GM19035 (cell line): ENCODE measurements around the gene HS6ST2.

Experiments
- ATAC-seq: cut with Tn5 transposase; IDR thresholded peaks from one replicate; pipeline ENCODE4 v1.9.1; 2021; ENCODE audit not compliant: unreplicated experiment

Gene HS6ST2

GRCh38 chrX:132853040-132853439 is 105.4 kb downstream of the HS6ST2 start:
- no peak for ATAC-seq

DNA sequence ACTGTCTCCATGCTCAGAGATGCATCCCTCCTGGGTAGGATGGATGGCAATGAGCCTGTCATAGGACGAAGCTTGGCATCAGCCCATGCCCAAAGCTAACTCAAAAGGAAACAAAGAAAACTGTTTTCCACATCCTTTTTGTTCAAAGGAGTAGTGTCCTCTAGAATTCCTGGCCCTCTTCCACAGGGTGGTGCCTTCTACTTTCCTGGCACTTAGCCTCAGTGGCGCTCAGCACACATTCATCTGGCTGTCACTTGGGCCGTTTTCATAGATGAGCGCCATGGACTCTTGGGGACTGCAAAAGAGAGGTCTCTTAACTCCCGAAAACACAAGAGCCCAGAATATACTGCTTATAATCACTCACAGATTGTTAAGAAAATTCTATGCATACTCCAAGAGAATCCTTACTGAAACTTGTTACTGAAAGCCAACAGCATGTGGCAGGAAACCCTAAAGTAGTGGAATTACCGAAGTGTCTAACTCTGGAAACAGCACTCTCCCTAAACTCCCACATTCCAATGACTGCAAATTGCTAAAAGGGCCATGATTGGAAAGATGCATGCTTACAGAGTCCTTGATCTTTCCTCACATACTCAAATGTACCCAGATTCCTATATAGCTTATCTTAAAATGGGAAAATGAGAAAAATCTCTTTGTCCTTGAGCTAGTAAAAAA is 110.0 kb downstream of the HS6ST2 start:
- ATAC-seq, result no peak

- no peak for ATAC-seq
Observed at GRCh38 chrX:132843363-132843762, 115.1 kb downstream of the HS6ST2 start.

- ATAC-seq, result no peak
Observed at GRCh38 chrX:132842460-132843238, 115.8 kb downstream of the HS6ST2 start.

DNA sequence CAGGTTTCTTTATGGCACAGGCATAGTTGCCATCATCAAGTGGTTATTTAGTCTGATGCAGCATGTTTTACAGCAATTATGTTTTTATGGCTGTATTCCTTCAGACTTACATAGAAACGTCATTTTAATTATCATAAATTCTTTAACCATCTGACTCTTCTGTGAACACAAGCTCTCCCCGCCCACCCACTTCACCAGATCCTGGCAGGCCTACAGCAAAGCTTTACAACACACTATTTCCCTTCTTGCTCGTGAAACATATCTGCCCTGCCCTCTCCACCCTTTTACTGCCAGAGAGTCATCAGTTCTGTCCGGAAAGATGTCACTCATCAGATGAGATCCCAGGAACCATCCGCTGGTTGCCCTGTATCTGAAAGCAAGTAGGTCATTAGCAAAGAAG is 120.5 kb downstream of the HS6ST2 start:
- ATAC-seq, result no peak

DNA sequence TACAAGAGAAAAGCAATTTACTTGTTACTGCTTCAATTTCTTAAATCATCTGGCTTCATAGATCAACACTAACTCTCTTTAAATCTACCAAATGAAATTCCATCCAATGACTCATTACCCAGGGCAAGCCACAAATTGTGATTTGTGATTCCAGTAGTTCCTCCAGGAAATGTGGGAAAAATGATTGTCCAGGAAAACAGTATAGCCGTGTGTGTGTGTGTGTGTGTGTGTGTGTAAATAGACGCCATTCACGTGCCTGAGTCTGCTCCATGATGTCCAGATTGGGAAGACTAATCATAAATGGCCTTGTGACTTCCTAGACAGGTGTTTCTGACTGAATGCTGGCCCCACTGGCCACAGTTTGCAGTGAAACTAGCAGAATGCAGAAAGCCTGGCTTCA is 121.3 kb downstream of the HS6ST2 start:
- ATAC-seq, result no peak

- no peak for ATAC-seq
Observed at GRCh38 chrX:132836471-132836870, 122.0 kb downstream of the HS6ST2 start.

GRCh38 chrX:132834741-132835140 is 123.7 kb downstream of the HS6ST2 start:
- no peak for ATAC-seq

DNA sequence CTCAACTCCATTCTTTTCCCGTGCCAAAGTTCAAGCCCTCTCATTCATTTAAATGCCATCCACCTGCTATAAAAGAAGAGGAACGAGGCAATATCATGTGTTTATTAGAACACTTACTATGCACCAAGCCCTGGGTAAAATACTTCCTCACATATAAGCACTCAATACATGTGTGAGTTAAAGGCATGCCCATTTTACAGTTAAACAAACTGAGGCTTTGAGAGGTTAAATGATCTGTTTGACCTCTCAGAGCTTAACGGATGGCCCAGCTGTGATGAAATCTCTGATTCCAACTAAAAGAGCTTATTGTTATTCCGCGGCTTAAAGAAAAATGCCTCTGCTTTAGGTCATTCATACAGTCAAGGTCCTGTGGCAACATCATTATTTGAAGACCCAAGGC is 124.3 kb downstream of the HS6ST2 start:
- ATAC-seq, result no peak

DNA sequence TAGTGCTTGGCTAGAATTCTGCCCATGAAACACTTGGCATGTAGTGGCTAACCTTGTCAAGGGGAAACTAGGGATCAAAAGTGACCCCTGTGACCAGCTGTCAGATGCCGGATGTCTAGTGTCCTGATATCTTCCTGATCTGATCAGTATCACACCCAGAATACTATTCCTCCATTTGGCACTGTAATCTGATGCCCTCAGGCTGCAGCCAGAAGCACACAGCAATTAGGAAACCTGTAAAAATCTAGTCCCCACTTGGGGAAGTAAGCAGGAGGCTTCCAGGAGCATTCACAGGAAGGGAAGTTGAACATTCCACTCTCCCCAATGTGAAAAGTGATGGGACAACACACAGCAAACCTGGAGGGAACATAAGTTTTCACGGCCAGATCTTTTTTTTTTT is 125.1 kb downstream of the HS6ST2 start:
- no peak for ATAC-seq

GRCh38 chrX:132831336-132831973 is 127.0 kb downstream of the HS6ST2 start:
- ATAC-seq, result no peak

GRCh38 chrX:132822634-132823012 is 135.8 kb downstream of the HS6ST2 start:
- ATAC-seq, result no peak

DNA sequence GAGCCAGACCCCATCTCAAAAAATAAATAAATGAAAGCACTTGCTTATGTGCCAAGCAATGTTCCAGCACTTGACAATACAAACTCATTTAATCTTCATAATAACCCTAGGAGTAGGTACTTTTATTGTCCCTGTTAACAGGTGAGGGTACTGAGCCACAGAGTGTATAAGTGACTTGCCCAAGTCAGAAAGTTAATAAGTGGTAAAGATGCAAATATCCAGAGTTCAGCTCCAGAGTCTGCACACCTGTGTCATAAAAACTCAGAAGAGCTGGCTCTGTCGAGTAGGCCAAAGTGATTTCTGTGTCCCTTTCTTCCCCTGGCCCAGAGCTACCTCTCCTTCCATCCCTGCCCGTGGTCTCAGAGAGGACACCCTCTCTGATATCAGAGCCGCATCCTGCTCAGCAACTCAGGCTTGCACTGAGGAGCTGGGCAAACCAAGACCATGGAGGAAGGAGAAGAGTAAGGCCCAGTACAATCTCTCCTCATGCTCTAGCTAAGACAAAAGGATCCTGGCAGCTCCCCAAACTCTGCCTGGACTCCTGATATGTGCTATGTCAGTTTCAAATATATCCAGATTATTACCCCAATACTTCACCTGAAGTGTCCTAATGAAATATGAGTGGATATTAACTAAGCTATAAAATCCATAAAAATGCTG is 136.3 kb downstream of the HS6ST2 start:
- no peak for ATAC-seq

DNA sequence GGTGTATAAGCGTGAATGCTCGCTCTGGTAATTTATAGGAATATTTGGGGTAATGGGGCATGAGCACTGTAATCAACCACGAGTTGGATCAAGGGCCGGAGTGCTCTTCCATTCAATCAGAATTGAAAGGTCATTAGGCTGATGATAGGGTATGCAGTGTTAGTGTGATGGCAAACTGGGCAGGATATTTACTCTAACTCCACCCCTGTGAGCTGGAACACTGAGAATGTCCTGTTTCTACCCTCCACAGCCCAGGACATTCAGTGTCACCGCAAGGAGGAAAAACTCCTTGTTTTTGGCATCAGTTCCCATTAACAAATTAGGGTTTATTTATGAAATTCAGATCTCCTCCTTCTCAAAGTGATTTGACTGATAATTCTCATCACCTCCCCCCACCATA is 137.8 kb downstream of the HS6ST2 start:
- ATAC-seq, result no peak

DNA sequence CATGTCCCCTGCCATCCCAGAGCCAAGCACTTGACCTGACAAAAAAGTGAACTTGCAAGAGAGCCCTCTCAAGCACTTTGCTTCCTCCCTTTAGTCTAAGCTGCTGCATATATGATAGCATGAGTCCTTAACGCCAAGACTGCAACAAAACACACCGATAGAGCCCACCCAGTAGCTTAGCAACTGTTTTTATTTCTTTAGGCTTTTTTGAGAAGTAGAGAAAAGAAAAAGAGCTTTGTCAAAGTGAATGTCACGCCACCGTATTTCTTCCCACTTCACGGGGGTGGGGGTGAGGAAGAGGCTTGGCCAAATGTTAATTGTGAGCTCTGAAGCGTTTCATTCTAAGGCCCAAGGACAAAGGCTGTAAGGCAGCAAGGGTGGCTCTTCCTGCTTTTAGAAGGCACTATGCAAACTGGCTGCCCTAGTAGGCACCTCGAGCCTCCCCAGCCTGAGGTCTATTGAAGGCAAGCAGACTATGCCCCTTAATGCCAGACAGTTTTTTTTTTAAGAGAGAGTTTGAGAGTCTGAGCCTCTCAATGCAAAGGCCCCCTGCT is 138.6 kb downstream of the HS6ST2 start:
- no peak for ATAC-seq

- ATAC-seq, result no peak
Observed at GRCh38 chrX:132818638-132819037, 139.8 kb downstream of the HS6ST2 start.

DNA sequence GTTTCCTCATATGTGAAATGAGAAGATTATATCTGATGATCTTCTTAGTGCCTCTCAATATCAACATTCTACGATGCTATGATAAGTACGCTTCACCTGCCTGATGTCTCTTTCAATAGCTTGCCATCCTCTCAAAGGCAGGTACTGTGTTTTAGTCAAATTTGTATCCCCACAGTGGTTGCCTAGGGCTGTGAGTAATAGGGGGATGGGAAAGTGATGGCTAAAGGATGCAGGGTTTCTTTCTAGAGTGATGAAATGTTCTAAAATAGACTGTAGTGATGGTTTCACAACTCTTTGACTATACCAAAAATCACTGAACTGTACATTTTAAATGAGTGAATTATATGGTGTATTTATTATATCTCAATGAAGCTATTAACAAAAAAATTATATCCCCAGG is 142.8 kb downstream of the HS6ST2 start:
- ATAC-seq, result no peak

DNA sequence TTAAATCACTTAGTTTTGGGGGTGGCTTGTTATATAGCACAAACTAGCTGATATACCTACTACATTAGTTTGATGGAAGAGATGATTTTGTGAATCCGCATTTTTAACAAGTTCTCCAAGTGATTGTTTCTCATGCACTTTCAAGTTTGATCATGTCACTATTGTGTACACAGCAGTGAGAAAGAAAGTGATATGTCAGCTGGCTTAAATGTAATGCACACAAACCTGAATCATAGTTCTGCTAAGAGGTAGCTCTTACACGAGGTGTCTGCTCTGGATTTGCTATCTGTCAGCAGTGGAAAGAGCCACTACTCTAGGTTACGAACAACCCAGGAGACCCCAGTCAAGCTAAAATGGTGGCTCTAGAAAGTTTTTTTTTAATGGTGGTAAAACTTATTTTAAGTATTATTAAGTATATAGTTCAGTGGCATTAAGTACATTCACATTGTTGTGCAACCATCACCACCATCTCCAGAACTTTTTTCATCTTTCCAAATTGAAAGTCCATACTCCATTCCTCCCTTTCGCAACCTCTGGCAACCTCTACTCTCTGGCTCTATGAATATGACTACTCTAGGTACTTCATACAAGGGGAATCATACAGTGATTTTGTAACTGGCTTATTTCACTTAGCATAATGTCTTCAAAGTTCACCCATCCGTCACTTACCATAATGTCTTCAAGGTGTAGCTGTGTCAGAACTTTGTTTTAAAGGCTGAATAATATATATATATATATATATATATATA is 147.3 kb downstream of the HS6ST2 start:
- ATAC-seq, result no peak

GRCh38 chrX:132810488-132810887 is 147.9 kb downstream of the HS6ST2 start:
- ATAC-seq, result no peak

DNA sequence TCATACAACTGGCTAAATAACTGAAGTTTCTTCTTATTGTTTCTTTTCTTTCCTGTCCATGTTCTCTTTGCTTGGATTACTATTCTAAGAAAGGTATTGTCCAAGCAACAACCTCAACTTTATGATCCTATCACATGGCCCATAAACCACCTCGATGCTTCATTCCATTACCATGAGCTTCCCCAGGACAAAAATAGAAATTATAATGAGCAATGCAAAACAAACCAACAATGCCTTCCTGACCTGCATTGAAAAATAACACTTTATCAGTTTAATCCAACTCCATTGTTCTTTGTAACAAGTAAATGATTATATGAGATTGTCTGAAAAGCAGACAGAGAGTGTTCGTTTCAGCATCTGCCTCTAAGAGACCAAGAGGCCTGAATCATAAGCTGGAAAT is 148.8 kb downstream of the HS6ST2 start:
- ATAC-seq, result no peak
